Measurements from ENCODE around the gene GLCE. TPM values are rescaled to one million over a fixed set of nuclear protein-coding genes. Genes with fewer than 3 reads are reported as not detected.

Gene GLCE
- total and polyA plus RNA-seq, 10 of the 15 experiments (the other 5 are each of a cell fraction or from before 2014, with no cell fraction given) = 2.1 to 11.9 (median 2.9) TPM

DNA sequence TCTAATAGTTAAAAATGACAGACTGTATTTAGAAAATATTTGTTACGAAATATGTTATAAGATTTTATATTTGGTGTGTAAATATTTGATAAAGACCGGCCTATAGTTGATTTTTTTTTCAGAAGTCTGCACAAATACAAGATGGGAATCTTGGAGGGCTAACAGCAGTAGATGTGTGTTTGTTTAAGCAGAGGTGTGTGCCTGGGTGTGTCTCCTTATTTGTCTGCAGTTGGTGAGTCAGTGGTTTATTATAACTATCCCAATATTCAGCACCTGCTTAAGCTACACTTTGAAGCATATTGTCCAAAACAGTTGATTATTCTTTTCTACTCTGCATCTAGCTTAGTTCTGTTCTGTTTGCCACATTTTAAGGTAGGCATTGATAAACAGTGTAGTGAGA lies 12.4 kb downstream of the GLCE start:
- no peak overlapping the region for H3K4me2 ChIP-seq (ENCODE audit: control insufficient read depth, insufficient read depth)
- H3K9ac ChIP-seq (ENCODE audit: control insufficient read depth, insufficient read depth, low read length) = no peak overlapping the region
- FAIRE-seq = no peak
- RAD21 ChIA-PET (ENCODE audit: unreplicated experiment) = no interaction called here
- TF ChIP-seq CHD2 (IDR thresholded peaks at IDR 0.05; ENCODE audit: borderline replicate concordance, low read depth, low read length) = no peak
- no peak for TF ChIP-seq TCF7 (IDR thresholded peaks at IDR 0.05; ENCODE audit: borderline replicate concordance)
- no peak for TF ChIP-seq EGR1 (IDR thresholded peaks at IDR 0.05; ENCODE audit: borderline replicate concordance in 1 of 2, low read depth in 2 of 2, low read length in 2 of 2)
- TF ChIP-seq, protein P1, sequence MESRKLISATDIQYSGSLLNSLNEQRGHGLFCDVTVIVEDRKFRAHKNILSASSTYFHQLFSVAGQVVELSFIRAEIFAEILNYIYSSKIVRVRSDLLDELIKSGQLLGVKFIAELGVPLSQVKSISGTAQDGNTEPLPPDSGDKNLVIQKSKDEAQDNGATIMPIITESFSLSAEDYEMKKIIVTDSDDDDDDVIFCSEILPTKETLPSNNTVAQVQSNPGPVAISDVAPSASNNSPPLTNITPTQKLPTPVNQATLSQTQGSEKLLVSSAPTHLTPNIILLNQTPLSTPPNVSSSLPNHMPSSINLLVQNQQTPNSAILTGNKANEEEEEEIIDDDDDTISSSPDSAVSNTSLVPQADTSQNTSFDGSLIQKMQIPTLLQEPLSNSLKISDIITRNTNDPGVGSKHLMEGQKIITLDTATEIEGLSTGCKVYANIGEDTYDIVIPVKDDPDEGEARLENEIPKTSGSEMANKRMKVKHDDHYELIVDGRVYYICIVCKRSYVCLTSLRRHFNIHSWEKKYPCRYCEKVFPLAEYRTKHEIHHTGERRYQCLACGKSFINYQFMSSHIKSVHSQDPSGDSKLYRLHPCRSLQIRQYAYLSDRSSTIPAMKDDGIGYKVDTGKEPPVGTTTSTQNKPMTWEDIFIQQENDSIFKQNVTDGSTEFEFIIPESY (IDR thresholded peaks at IDR 0.05) = no peak
- TF ChIP-seq TBL1XR1 (IDR thresholded peaks at IDR 0.05; ENCODE audit: low read depth, low read length) = no peak
- no peak for TF ChIP-seq KLF5 (IDR thresholded peaks at IDR 0.05; ENCODE audit: partially characterized antibody)
- no peak for TF ChIP-seq ZNF622 (IDR thresholded peaks at IDR 0.05)
- no peak for TF ChIP-seq NFXL1 (IDR thresholded peaks at IDR 0.05; ENCODE audit: borderline replicate concordance)
- TF ChIP-seq, protein P2, sequence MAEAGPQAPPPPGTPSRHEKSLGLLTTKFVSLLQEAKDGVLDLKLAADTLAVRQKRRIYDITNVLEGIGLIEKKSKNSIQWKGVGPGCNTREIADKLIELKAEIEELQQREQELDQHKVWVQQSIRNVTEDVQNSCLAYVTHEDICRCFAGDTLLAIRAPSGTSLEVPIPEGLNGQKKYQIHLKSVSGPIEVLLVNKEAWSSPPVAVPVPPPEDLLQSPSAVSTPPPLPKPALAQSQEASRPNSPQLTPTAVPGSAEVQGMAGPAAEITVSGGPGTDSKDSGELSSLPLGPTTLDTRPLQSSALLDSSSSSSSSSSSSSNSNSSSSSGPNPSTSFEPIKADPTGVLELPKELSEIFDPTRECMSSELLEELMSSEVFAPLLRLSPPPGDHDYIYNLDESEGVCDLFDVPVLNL (IDR thresholded peaks at IDR 0.05; ENCODE audit: low read depth, low read length) = no peak
- no peak for TF ChIP-seq ZBTB4 (CRISPR knock-in tag; IDR thresholded peaks at IDR 0.05)
- no peak for TF ChIP-seq NR2C2 (IDR thresholded peaks at IDR 0.05; ENCODE audit: borderline replicate concordance, control insufficient read depth, insufficient read length, low read depth)
- TF ChIP-seq, protein P3, sequence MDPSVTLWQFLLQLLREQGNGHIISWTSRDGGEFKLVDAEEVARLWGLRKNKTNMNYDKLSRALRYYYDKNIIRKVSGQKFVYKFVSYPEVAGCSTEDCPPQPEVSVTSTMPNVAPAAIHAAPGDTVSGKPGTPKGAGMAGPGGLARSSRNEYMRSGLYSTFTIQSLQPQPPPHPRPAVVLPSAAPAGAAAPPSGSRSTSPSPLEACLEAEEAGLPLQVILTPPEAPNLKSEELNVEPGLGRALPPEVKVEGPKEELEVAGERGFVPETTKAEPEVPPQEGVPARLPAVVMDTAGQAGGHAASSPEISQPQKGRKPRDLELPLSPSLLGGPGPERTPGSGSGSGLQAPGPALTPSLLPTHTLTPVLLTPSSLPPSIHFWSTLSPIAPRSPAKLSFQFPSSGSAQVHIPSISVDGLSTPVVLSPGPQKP (IDR thresholded peaks at IDR 0.05; ENCODE audit: low read depth, low read length) = no peak
- no peak for TF ChIP-seq NBN (IDR thresholded peaks at IDR 0.05)
- no peak for TF ChIP-seq ZNF384 (IDR thresholded peaks at IDR 0.05; ENCODE audit: borderline replicate concordance, low read depth, low read length)
- no TSS peak for BruUV-seq (replicated peaks)
- 20% methylated on average over 2 of the region's 2 CpGs for WGBS (ENCODE audit: insufficient coverage, insufficient replicate concordance, low lambda C conversion rate, missing lambda C conversion rate)
- no peak overlapping the region for H3K4me3 ChIP-seq
- H3K36me3 ChIP-seq (ENCODE audit: control insufficient read depth in 2 of 2, insufficient read depth in 2 of 2, low read length in 1 of 2) = no peaks in the 10 kb centered on the region
- CTCF ChIA-PET = interaction anchor here (0.6 kb wide), 1 partner anchor 87 kb away, joined by 4 read pairs; no protein-coding TSS in a partner anchor
- no peaks in the 10 kb centered on the region for H3K79me2 ChIP-seq (ENCODE audit: control insufficient read depth, insufficient read depth, low read length)
- no peaks in the 10 kb centered on the region for H3K27me3 ChIP-seq (replicated peaks in 1 of 2; ENCODE audit: control insufficient read depth in 2 of 2, insufficient read depth in 2 of 2, low read length in 1 of 2)
- POLR2A ChIA-PET = no interaction called here
- no peaks in the 10 kb centered on the region for H4K20me1 ChIP-seq (ENCODE audit: control insufficient read depth, insufficient read depth)
- no peak overlapping the region for H2AFZ ChIP-seq (ENCODE audit: control insufficient read depth, low read depth, low read length)
- H3K9me3 ChIP-seq (replicated peaks; ENCODE audit: control insufficient read depth, insufficient read depth, low read length) = no peaks in the 10 kb centered on the region
- intact Hi-C loops (cut with micrococcal nuclease; ENCODE audit: unreplicated experiment) = no loop called here
- no peaks in the 10 kb centered on the region for H3K4me1 ChIP-seq (ENCODE audit: control insufficient read depth, insufficient read depth, low read length)
- ATAC-seq = no peak
- no peak overlapping the region for H3K27ac ChIP-seq (ENCODE audit: control insufficient read depth, insufficient read depth)
- SMC1A ChIA-PET (ENCODE audit: uncharacterized antibody, unreplicated experiment) = interaction anchor here (1.4 kb wide), 1 partner anchor 10 kb away, joined by 5 read pairs; no protein-coding TSS in a partner anchor
- no peak for DNase-seq (ENCODE audit: low read depth, low spot score)
- in situ Hi-C loops (cut with MboI) = no loop called here

All from GM12878 (cell line).